Panc1 (cell line): Measurements from ENCODE around the gene HYAL3. TPM values are rescaled to one million over a fixed set of nuclear protein-coding genes. Genes with fewer than 3 reads are reported as not detected.

ENCODE experiments used
- ATAC-seq: fragments of 200-7000 bp; cut with Tn5 transposase; 2 replicates; pipeline ENCODE4 v1.9.1; 2020; ENCODE audit warnings: mild to moderate bottlenecking, moderate library complexity
- BruUV-seq: library from RNA; stranded (reverse); fragments of 400-500 nt; replicated peaks from 2 replicates; lab custom pipeline; 2021; lab: Mats Ljungman, UMichigan
- CTCF ChIA-PET: fragments of 300-600 bp; sonication (Branson Sonifier 250); formaldehyde crosslinking; loops from one replicate; lab custom pipeline; 2022; ENCODE audit warnings: antibody characterized with exemption; lab: Charles Lee
- POLR2A ChIA-PET: fragments of 300-600 bp; sonication (Branson Sonifier 250); formaldehyde crosslinking; loops from one replicate; lab custom pipeline; 2022; ENCODE audit warnings: antibody characterized with exemption; lab: Charles Lee
- DNase-seq: peaks from one replicate; pipeline ENCODE4 v3.0.0-alpha.2; 2010; ENCODE audit warnings: low read depth, low spot score
- H3K27ac ChIP-seq: 2 replicates; pipeline ENCODE4 v1.5.1; 2011; ENCODE audit warnings: mild to moderate bottlenecking, low read length, inconsistent platforms
- H3K27me3 ChIP-seq: fragments of 200-500 bp; sonication (Bioruptor generic); 2 replicates; pipeline ENCODE4 v1.6.0; 2014; ENCODE audit warnings: low read length, inconsistent platforms; ENCODE audit not compliant: control insufficient read depth, insufficient read depth
- H3K36me3 ChIP-seq: fragments of 200-500 bp; sonication (Bioruptor generic); 2 replicates; pipeline ENCODE4 v1.5.1; 2014; ENCODE audit warnings: inconsistent platforms, mild to moderate bottlenecking, low read length, moderate library complexity; ENCODE audit not compliant: control insufficient read depth, insufficient read depth
- H3K4me1 ChIP-seq: 2 replicates; pipeline ENCODE4 v1.5.1; 2011; ENCODE audit warnings: inconsistent platforms, mild to moderate bottlenecking, low read length, moderate library complexity; ENCODE audit not compliant: control insufficient read depth, insufficient read depth
- H3K4me3 ChIP-seq, 2 experiments: 2 replicates each; pipeline ENCODE4 v1.5.1; 2011 to 2012; ENCODE audit warnings: low read depth in 2 of 2, low read length in 2 of 2, mild to moderate bottlenecking in 2 of 2, inconsistent platforms in 1 of 2, moderate library complexity in 1 of 2
- H3K9me3 ChIP-seq: fragments of 200-500 bp; sonication (Bioruptor generic); 2 replicates; pipeline ENCODE4 v1.5.1; 2014; ENCODE audit warnings: low read depth, mild to moderate bottlenecking, inconsistent platforms, low read length, moderate library complexity; ENCODE audit not compliant: control insufficient read depth, insufficient read depth
- CTCF ChIP-seq: fragments of 450-650 bp; IDR thresholded peaks from 2 replicates; pipeline ENCODE4 v1.5.1; 2017; ENCODE audit warnings: mild to moderate bottlenecking
- POLR2AphosphoS5 ChIP-seq: IDR thresholded peaks from 2 replicates; pipeline ENCODE4 v1.6.1; 2012; ENCODE audit warnings: mild to moderate bottlenecking, low read depth, low read length, moderate library complexity
- REST ChIP-seq, 2 experiments: IDR thresholded peaks; 2 replicates each; pipeline ENCODE4 v1.6.1; 2011 to 2012; ENCODE audit warnings: low read depth in 2 of 2, control low read depth in 1 of 2, low read length in 1 of 2, mild to moderate bottlenecking in 1 of 2, moderate library complexity in 1 of 2; ENCODE audit not compliant: insufficient read depth in 1 of 2
- SIN3A ChIP-seq: IDR thresholded peaks from 2 replicates; pipeline ENCODE4 v1.6.1; 2012; ENCODE audit warnings: low read depth, mild to moderate bottlenecking, low read length, moderate library complexity, borderline replicate concordance; ENCODE audit not compliant: insufficient read depth
- TCF7L2 ChIP-seq: IDR thresholded peaks from 2 replicates; pipeline ENCODE4 v1.6.1; 2011; ENCODE audit warnings: mild to moderate bottlenecking, low read depth, low read length, inconsistent platforms
- in situ Hi-C: cut with HindIII; loops from 2 replicates; pipeline ENCODE4 v1.10.0; 2016; ENCODE audit warnings: low sequenced_read_pairs, low pct_unique_long_range_greater_than_20kb
- intact Hi-C: fragments of 100-400 bp; cut with micrococcal nuclease; formaldehyde crosslinking; loops from one replicate; pipeline ENCODE4 v1.10.0; 2022; ENCODE audit not compliant: unreplicated experiment
- total RNA-seq: library from RNA; stranded (reverse); gene quantifications from one replicate; pipeline ENCODE4 v1.2.1, GENCODE V29; 2021; ENCODE audit not compliant: unreplicated experiment

HYAL3 gene
- total RNA-seq, 1 experiment from 2014 or later = 3.9 TPM

- no peak overlapping the region for H3K27ac ChIP-seq
- no peak overlapping the region for H3K4me3 ChIP-seq
- H3K36me3 ChIP-seq = no peaks in the 10 kb centered on the region; the same call in 1 of the 2 replicates
- ATAC-seq (no peak), DNase-seq (no peak)
- POLR2A ChIA-PET = interaction anchor here (0.5 to 0.6 kb wide), 2 partner anchors 84 to 217 kb away, joined by 3 to 5 read pairs; partner anchors contain the start of gene GNAI2
- TSS peak; percentile 63 for BruUV-seq
- TF ChIP-seq TCF7L2 (no peak), REST (IDR thresholded peaks at IDR 0.05; ENCODE audit: insufficient read depth in 1 of 2, low read depth in 2 of 2, low read length in 1 of 2) (no peak), POLR2AphosphoS5 (no peak), CTCF (no peak), SIN3A (no peak)
- intact Hi-C loops (no loop called here), in situ Hi-C loops (no loop called here)
- CTCF ChIA-PET = no interaction called here
- H3K27me3 ChIP-seq = no peaks in the 10 kb centered on the region
- peaks cover 20% of the 10 kb centered on the region for H3K4me1 ChIP-seq
- H3K9me3 ChIP-seq = no peaks in the 10 kb centered on the region
Observed at GRCh38 chr3:50319181-50319893, 20.1 kb upstream of the HYAL3 start.

DNA sequence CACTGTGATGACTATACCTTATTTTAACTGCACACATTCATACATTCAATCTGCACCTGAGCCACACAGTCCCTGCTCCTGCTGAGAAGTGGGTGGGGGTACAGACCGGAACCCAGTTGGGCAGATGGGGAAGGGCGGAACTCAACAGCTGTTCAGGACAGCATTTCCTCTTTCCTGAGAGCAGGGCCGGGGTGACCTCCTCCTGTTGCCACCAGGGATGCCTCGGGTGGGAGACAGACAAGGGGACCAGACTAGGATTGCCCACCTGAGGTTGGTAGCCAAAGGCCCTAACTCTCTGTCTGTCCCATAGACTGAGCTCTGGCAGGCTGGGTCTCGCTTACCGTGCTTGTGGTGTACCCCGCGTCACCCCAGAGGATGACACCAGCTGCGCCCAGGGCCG, 19.4 kb upstream of the HYAL3 start:
- ATAC-seq = no peak
- no peak for DNase-seq
- in situ Hi-C loops (no loop called here), intact Hi-C loops (no loop called here)
- Histone ChIP-seq H3K36me3 (no peaks in the 10 kb centered on the region; the same call in 1 of the 2 replicates), H3K27me3 (no peaks in the 10 kb centered on the region), H3K9me3 (no peaks in the 10 kb centered on the region), H3K4me1 (peaks cover 20% of the 10 kb centered on the region), H3K27ac (no peak overlapping the region), H3K4me3 (no peak overlapping the region)
- no TSS peak for BruUV-seq
- TF ChIP-seq REST (IDR thresholded peaks at IDR 0.05; ENCODE audit: insufficient read depth in 1 of 2, low read depth in 2 of 2, low read length in 1 of 2) (no peak), CTCF (no peak), POLR2AphosphoS5 (no peak), SIN3A (no peak), TCF7L2 (no peak)
- ChIA-PET CTCF (no interaction called here), POLR2A (interaction anchor here (0.5 kb wide), 1 partner anchor 83 kb away, joined by 5 read pairs; the partner anchor contains the start of gene GNAI2)
